CD4-positive, alpha-beta T cell treated with Interleukin-1 beta for 1 hour (primary cell): ENCODE data around the gene CDS2.

Experiments used
- DNase-seq, 2 donors: peaks; one replicate each; pipeline ENCODE4 v3.0.0-alpha.2; 2020 to 2022

CDS2 gene

DNA sequence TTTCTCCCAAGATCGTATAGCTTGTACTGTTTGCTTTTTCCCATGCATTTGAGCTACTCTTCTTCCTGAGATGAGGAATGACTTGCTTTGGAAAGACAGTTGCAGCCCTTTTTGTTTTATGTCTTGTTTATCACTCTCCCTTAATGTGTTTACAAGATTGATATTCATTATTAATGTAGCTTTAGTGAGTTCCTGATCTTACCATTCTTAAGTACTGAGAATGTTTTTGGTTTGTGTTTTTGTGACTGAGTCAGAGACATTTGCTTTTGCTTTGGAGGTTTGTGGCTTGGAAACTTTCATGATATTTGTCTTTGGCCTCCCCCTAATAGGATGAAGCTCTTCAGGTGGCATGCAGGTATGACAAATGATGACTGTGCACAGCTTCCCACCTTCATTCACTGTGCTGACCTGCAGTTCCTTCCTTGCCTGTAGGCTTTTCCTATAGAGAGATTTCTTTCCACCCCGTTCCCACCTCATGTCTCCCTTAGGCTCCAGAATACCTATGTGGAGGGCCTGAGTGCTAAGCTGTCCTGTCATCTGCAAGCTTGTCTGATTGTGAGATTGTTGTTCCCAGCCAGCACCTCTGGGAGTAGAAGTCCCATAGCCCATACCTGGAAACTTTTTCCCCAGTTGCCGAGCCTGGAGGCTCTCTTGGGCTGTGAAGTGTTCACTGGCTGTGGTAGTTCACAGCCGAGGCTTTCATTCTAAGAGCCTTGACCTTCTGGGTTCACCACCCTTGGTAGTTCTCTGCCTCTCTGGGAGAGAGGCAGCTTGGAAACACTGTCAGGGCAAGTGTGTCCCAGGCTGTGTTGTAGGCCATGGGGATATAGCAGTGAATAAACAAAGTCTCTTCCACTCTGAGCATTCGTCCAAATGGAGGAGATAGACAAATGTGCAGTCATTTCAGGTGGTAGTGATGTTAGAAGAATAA is 27.1 kb downstream of the CDS2 start:
- DNase-seq: no peak

DNA sequence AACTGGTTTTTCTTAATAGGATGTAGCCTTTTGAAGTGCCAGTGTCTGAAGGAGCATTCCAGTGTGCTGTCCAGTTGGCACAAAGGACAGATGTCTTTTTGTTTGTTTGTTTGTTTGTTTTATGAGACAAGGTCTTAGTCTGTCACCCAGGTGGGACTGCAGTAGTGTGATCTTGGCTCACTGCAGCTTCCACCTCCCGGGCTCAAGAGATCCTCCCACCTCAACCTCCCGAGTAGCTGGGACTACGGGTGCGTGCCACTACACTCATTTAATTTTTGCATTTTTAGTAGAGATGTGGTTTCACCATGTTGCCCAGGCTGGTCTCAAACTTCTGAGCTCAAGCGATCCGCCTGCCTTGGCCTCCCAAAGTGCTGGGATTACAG is 27.7 kb downstream of the CDS2 start:
- no peak for DNase-seq

DNA sequence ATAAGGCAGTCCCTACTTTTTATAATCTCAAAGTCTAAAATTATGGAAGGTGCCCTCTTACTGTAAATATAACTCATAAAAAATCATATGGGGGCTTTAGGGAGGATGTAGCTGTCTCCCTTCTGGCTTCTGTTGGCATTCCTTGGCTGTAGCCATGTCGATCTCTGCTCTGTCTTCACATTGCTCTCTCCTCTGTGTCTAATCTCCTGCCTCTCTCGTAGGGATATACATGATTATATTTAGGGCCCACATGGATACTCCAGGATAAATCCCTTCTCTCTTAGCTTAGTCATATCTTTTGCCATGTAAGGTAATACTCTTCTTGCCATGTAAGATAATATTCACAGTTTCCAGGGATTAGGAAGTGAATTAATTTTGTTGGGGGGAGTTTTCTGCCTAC is 28.6 kb downstream of the CDS2 start:
- DNase-seq: no peak

DNA sequence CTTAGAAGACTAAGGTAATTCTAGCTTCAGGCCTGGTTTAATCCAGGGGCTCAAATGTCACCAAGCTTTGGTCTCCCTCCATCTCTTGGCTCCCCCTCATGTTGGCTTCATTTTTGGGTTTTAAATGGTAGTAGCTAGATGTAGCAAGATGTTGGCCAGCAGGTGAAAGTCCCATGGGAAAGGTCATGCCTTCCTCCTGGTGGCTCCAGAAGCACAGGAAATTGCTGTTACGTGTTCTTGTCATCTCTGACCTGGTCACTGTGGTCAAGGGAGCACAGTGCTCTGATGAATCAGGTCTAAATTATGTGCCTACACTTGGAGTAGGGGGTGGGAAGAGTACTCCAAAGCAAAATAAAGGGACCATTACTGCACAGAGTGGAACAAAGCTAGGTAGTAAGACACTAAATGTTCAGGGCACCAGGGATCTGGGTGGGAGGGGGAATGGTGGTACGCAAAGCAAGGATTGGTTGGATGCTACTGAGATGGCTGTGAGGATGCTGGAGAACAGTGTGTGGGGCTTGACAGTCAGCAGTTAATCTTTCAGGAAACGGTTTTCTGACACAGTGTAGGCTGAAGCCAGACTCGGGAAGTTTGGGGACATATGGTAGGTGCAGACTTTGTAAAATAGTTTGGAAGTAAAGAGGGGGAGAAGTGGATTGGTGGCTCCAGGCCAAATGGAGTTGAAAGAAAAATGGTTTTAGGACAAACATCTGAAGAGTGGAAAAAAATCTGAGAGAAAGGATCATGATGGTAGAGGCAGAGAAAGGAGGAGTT is 30.1 kb downstream of the CDS2 start:
- DNase-seq: no peak

DNA sequence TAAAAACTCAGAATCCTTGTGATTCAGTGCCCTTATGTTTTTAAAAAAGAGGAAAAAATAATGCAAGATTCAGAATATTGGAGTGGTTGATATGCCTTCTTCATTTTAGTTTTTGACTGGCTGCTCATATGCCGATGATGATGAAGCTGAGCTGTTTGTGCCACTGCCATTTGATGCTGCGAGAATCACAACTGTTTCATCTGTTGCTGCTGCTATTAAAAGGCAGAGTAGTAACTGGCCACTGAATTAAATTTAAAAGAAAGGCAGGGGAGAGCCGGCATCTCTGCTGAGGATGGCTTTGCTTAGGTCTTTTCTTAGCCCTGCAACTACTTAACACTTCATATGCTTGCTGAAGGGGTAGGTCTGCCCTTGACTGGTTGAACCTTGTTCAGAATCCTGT is 33.1 kb downstream of the CDS2 start:
- DNase-seq: no peak

DNA sequence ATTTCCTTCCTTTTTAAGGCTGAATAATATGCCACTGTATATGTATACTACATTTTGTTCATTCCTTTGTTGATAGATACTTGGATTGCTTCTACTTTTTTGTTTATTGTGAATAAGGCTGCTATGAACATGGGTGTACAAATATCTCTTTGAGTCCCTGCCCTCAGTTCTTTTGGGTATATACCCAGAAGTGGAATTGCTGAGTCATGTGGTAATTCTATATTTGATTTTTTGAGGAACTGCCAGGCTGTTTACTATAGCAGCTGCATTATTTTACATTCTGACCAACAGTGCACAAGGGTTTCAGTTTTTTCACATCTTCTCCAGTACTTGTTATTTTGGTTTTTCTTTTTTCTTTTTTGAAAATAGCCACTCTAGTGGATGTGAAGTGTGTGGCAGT is 34.1 kb downstream of the CDS2 start:
- no peak for DNase-seq

DNA sequence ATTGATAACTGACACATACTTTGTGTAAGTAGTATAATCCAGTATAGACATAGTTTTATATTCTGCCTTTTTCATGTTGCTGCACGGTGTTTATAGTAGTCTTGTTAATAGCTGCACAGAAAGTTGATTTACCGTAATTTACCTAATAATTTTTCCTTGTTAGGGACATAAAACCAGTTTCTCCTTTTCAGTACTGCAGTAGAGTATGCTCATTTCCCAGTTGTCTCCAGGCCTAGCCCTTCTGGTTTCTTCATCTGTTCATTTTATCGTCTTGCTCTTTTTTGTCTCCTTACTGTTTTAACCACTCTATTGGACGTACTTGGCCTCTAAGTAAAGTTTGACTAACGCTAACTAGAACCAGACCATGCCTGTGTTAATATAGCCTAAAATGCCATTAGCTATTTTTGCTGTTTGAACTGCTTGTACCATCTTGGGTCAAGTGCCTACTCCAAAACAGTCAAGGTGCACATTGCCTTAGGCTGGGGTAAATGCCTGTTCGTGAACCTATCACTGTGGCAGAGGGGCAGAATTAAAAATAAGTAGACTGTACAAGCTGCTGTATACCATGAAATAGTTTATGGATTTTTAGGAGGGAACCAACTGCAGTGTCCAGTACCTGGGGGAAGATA is 34.8 kb downstream of the CDS2 start:
- DNase-seq: no peak

DNA sequence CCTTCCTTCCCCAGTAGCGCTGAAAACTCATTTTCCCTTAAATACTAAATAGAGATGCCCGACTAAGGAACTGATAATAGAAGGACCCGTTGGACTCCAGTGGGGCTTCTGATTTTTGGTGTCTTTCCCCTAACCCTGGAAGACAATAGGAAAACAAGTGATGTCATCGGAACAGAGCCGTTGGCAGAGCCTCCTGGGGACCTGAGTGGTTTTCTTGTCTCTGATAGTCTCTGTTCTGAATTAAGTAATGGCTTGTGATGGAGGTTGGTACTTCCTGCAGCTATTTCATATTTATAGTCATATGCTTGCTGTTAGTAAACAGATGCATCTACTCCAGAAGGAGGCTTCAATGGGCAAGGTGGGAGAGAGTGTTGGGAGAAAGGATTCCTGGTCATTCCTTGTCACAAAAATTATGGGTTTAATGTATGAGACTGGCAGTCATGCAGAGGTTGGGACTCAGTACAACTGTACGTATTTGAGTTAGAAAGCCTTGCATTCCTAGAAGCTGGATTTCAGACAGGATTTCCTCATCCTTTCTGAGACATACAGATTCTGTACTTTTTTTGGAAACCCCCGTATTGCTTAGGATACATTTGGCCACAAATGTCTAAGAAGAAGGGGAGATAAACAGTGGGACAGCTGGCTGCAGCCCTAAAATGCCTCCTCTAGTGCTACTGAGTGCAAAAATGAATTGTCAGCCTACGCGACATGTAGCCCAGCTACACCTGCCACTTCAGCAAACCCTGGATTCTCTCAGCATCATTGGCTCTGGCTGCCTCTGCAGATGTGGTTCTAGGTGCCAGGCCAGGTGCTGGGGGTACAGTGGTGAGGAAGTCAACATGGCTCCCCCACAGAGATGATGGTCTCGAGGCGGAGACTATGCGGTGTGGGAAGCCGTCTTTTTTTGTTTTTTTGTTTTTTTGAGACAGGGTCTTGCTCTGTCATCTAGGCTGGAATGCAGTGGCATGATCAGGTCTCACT is 38.1 kb downstream of the CDS2 start:
- no peak for DNase-seq

DNA sequence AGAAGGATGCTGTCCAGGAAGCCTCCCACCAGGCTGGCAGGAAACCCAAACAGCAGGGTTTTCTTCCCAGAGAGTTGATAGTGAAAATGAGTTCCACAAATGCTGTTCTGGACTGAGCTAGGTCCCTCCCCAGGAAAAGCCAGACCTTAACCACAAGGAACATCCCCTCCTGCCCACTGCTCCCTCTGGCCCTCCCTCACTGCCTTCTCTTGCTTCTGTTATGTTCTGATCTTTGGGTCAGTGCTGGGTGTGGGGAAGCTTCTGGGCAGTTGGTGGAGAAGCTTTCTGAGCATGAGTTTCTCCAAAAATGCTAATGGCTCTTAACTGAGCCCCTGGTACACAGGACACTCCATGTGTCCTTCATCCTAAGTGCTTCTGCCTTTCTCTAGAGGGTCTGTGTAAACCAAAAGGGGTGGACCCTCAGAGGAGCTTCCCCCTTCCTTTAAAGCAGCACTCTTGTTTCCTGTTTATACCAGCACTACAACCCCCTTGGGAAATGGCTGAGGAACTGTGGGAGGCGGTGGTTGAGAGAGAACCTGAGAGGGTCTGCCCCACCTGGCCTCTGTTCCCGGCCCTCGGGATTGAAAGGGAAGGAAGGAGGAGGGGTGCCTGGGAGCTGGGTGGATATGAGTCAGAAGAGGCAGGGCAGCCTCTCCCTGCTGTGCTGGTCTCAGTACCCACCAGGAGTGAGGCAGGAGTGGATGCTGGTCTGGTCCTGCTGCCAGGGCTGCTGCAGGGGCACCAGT is 42.0 kb downstream of the CDS2 start:
- peak in 1 of 2 donors; percentile 16 for DNase-seq

DNA sequence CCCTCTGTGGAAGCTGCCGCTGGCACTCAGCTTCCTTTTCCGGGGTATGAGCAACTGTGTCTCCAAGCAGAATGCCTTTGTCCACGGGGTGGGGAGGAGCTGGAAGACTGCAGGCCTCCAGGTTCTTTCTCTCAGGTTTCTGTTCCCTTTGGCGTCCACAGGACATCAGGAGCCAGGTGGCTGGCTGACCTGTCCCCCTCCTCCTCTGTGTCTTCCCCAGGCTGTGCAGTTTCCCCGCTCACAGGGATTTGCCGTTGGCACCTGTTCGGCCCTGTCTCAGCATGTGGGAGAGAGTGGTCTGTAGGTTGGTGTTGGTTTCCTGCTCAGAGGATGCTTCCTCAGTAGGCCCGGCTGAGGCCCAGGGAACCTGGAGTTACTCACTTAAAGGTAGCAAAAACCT is 43.5 kb downstream of the CDS2 start:
- no peak for DNase-seq

DNA sequence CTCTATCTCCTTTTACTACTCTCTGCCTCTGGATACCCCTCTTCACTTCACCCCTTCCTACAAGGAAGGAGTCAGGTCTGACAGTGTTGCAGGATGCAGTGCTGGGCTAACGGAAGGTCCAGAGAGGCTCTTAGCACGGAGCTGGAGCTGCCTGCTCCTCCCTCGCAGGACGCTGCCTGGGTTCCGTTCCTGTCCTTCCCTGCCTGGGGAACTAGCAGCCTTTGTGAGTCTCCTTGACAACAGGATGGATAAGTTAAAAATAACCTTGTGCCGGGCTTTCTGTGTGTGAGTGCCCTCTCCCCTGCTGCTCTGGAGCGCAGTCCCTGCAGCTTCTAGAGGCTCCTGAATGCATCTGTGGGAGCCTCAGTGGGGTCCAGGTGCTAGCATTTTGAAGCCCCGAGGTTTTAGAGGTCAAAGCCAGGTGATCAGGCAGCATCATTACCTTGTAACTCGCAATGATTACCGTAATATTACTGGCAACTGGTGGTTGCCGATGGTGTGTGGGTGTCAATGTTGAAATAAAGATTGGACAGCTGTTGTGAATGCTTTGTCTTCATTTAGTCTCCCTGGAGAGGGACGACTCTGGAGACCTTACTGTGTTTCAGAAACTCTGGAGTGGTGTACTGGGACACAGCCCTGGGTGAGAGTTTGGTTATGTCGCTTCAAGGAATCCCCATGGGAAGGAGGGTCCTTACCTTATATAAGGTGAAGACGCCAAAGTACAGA is 44.4 kb downstream of the CDS2 start:
- DNase-seq: no peak

DNA sequence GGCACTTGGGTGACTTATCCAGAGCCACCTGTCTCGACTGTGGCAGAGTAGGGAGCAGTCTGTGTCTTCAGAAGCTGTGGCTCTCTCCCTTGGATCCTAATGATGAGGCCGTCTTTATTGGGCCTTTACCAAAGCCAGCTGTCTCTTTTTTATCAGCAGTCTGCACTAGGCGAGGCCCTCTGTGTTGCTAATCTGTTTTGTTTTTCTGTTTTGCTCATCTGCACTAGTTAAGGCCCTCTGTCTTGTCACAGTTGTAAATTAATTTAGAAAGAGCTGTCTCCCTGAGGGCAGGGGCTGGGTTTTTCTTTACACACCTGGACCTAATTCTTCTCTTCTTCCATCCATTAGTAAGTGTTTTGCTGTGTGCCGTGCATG is 45.0 kb downstream of the CDS2 start:
- no peak for DNase-seq

DNA sequence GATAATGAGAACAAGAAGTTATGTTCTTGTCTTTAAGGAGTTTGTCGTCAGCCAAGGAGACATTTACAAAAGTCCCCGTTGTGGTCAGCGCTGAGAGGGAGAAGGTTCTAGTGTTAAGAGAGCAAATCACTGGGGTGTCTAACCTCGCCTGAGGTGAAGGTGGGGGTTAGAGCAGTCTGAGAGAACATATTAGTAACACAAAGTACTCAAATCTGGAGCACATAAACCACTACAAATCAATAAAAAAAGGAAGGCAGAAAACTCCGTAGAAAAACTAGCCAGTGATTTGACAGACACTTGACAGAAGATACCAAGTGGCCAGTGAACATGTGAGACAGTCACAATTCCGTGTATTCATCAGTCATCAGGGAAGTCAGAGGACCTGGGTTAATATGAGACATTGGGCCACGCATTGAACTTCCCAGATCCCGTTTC is 45.4 kb downstream of the CDS2 start:
- no peak for DNase-seq

DNA sequence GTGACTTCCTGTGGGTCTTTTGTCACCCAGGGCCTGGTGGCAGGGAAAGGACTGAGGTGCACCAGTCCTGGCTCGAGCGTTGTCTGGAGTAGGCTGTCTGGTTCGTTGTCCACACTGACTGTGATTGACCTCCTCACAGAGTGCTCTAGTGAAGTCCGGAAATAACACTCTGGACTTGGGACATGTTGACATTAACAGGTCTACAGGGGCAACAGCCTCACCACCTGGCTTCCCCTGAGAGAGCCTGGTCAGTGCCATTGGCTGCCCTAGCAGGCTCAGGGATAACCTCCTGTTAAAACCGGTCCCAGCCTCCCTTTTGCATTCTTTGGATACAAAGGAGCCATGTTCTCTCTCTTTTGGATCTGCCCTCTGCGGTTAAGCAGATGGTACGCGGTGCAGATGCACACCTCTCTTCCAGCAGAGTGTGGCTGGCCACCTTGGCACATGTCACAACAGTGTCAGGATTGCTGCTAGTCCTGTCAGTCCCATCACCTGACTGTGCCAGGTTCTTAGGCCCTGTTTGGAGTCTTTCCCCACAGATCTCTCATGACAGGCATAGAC is 46.2 kb downstream of the CDS2 start:
- DNase-seq: no peak

DNA sequence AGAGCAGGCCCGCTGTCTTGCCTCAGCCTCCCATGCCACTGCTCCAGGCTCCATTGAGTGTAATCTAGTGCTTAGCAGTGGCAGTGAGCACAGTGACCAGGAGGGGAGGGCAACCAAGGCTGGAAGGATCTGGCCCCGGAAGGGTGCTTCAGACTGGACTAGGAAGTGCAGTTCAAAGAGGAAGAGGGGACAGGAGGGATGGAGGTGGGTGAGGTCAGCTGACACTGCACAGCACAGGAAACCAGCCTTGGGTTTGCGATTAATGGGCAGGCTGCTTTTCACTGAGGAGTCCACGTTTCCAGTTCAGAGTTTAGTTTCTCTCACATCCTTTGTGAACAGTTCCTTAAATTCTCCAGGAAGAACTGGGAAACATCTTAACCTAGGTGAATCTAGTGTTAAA is 46.9 kb downstream of the CDS2 start:
- DNase-seq: no peak

DNA sequence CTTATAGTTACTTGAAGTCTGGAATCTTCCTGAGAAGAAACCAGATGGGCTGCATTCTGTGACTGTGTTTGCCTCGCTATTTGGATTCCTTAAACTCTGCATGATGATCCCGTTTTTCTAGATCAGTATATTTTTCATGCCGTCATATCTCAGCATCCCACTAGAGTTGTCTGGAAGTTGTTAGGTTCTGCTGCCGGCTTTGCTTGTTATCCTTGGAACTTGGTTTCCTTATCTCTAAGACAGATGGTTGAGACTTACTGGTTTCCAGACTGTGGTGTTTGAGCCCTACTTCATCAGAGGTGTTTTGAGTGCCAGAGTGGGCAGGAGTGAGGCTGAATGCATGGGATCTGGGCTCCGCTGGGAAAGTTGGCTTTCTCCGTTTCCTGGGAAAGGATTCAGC is 50.3 kb downstream of the CDS2 start:
- DNase-seq: no peak

DNA sequence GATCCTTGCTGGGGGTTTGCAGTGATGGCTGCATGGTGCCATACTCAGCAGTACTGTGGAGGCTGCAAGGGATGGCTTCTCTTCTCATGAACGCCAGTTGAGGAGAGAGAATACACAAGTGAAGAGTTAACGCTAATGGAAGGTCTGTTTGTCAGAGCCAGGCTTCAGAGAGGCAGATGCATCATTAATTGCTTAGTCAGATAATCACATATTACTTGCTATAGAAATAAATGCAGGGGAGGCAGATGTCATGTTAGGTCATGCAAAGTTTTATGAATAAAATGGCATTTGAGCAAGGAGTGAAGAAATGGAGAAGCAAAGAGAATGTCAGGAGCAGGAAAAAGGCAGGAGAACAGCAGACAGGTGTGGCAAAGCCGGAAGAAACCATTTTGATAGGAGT is 51.2 kb downstream of the CDS2 start:
- DNase-seq: no peak

DNA sequence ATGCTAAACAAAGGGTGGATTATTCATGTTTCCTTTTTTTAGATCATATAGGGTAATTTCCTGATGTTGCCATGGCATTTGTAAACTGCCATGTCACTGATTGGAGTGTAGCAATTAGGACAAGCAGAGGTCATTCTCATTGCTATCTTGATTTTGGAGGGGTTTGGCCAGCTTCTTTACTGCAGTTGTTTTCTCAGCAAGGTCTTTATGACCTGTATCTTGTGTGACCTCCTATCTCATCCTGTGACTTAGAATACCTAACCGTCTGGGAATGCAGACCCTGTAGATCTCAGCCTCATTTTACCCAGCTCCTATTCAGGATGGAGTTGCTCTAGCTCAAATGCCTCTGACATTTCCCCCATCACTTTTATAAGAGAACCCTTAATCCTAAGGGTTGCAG is 53.6 kb downstream of the CDS2 start:
- DNase-seq: no peak

DNA sequence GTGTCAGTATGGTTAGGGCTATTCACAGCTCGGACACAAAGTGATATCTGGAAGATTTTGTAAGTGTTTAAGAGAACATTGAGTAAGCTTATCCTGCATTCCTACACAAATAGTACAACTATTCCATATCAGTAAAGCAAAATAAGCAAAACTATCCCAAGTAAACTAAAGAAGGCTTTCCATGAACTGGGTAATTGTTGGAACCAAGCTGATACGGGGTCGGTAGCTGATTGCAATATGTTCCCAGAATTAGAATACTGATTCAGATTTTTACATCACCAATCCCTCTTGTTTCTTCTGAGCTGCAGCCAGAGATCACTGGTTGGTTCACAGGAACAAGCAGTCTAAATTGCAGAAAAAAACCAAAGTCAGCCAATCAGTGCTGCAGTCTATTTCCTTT is 54.1 kb downstream of the CDS2 start:
- no peak for DNase-seq

DNA sequence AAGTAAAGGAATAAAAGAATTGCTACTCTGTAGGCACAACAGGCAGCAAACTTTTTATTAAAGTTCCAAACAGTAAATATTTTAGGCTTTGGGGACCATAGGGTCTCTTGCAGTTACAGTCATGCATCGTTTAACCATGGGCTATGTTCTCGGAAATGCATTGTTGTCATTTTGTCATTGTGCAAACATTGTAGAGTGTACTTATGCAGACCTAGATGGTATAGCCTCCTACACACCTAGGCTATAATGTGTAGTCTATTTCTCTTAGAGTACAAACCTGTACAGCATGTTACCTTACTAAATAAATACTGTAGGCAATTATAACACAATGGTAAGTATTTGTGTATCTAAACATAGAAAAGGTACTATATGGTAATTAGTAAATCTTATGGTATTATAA is 54.7 kb downstream of the CDS2 start:
- DNase-seq: no peak

DNA sequence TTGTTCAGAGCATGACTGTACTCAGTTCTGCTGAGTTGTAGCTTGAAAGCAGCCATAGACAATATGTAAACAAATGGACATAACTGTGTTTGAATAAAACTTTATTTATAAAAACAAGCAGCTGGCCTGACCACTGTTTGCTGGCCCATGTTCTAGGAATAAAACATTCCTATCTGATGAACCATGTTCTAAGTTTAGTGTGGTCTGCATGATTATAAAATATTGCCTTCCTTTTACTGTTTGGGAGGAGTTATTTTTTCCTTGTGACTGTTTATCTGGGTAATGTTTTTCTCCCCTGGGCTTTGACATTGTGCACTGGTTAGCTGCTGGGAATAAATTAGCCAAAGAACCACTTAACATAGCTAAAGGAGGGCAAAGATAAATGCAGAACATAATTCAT is 55.1 kb downstream of the CDS2 start:
- DNase-seq: no peak
